ENCODE data around the gene BRD9. TPM values are rescaled to one million over a fixed set of nuclear protein-coding genes. Genes with fewer than 3 reads are reported as not detected.

The BRD9 gene
- total RNA-seq, 6 experiments from 2014 or later, result 10.7 to 16.7 (median 13.8) TPM

DNA sequence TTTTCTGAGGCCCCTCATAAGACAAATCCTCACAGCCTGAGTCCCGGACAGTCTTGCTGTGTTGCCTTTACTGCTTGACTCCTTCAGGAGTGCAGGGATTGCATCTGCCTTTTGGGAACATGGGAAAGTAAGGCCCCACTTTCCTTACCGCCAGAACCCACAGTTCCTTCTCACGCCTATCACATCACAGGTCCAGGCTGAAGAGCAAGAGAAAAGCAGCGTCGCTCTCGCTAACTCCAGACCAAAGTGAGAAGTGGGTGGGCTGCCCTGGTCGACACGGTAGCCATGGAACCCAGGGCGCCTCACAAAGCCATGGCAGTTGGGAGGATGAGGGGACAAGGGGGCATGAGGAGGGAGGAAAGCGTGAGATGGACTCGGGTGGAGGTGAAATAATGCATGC lies 33.9 kb downstream of the BRD9 start:
- no peak overlapping the region for H3K4me3 ChIP-seq
- WGBS (ENCODE audit: insufficient coverage, low coverage, low lambda C conversion rate, missing lambda C conversion rate), result 93% methylated on average over 9 of the region's 11 CpGs
- DNase-seq (peak in 1 of 3 donors; percentile 6), ATAC-seq (no peak)
- TF ChIP-seq, protein P1, sequence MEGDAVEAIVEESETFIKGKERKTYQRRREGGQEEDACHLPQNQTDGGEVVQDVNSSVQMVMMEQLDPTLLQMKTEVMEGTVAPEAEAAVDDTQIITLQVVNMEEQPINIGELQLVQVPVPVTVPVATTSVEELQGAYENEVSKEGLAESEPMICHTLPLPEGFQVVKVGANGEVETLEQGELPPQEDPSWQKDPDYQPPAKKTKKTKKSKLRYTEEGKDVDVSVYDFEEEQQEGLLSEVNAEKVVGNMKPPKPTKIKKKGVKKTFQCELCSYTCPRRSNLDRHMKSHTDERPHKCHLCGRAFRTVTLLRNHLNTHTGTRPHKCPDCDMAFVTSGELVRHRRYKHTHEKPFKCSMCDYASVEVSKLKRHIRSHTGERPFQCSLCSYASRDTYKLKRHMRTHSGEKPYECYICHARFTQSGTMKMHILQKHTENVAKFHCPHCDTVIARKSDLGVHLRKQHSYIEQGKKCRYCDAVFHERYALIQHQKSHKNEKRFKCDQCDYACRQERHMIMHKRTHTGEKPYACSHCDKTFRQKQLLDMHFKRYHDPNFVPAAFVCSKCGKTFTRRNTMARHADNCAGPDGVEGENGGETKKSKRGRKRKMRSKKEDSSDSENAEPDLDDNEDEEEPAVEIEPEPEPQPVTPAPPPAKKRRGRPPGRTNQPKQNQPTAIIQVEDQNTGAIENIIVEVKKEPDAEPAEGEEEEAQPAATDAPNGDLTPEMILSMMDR (IDR thresholded peaks at IDR 0.05), result no peak
- no peak for TF ChIP-seq POLR2A (IDR thresholded peaks at IDR 0.05)
- peaks cover 0 to 5% (median 0%) of the 10 kb centered on the region in 4 donors for H3K36me3 ChIP-seq
- H3K4me1 ChIP-seq, result no peaks in the 10 kb centered on the region
- no peak overlapping the region for H3K27ac ChIP-seq
- no peaks in the 10 kb centered on the region for H3K9me3 ChIP-seq
- intact Hi-C loops (cut with DNase I), result no loop called here
- H3K27me3 ChIP-seq, result no peaks in the 10 kb centered on the region

DNA sequence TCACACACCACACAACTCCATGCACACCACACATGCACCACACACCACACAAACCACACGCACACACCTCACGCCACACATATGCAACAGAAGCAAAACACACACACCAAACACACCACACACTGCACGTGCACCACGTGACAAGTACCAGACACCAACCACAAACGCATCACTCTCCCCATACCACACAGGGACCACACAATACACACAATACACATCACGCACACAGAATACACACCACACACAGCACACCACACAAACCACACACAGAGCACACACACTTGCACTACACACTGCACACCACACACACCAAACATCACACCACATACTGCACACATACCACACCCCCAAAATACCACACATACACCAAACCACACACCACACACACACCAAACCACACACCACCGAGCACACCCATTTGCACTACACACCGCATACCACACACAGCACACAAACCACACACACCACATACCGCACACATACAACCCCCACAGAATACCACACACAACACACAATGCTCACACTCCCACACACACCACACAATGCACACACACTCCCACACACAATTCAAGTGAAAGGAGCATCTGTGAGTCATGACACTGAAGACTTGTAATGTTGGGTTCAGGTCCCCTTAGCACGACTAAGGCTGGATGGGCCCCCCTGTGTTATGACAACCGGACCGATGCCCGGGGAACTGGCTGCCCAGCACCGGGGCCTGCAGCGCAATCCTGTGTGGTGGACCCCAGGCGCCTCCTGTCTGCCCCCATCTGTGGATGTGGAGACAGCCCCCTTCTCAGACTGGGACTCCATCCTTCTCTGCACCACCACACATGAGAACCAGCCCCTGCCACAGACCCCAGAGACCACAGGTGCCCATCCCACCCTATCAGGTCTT lies 35.8 kb downstream of the BRD9 start:
- Histone ChIP-seq H3K36me3 (no peaks in the 10 kb centered on the region), H3K9me3 (no peaks in the 10 kb centered on the region), H3K27ac (no peak overlapping the region), H3K4me3 (no peak overlapping the region), H3K4me1 (no peaks in the 10 kb centered on the region), H3K27me3 (no peaks in the 10 kb centered on the region)
- WGBS (ENCODE audit: insufficient coverage, low coverage, low lambda C conversion rate, missing lambda C conversion rate), result 82% methylated on average over 10 of the region's 16 CpGs
- intact Hi-C loops (cut with DNase I), result no loop called here
- DNase-seq, result peak in 2 of 3 donors; percentile 11 to 30
- ATAC-seq, result peak in 1 of 4 donors; percentile 5
- no peak for TF ChIP-seq POLR2A (IDR thresholded peaks at IDR 0.05)
- TF ChIP-seq, protein P1 (IDR thresholded peaks at IDR 0.05), result no peak

DNA sequence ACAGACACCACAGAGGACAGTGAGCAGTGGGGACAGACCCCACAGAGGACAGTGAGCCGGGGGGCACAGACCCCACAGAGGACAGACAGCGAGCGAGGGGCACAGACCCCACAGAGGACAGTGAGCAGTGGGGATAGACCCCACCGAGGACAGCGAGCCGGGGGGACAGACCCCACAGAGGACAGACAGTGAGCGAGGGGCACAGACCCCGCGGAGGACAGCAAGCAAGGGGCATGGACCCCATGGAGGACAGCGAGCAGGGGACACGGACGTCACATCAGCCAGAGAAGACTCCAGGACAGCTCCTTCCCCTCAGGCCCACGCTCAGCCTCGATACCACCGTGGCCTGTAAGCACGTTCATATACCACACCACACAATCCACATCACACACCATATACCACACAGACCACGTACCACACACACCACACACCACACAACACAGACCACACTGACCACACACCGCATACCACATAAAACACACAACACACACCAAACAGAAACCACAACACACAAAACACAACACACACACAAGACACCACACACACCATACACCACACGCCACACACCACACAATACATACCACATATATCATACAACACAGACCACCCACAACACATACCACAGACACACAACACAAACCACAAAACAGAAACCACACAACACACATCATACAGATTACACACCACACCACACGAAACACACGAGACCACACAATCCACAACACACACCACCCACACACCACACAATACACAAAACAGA lies 36.6 kb downstream of the BRD9 start:
- intact Hi-C loops (cut with DNase I), result no loop called here
- ATAC-seq (peak in 1 of 4 donors; percentile 21), DNase-seq (peak in 2 of 3 donors; percentile 14 to 42)
- Histone ChIP-seq H3K4me1 (no peaks in the 10 kb centered on the region), H3K27me3 (no peaks in the 10 kb centered on the region), H3K36me3 (no peaks in the 10 kb centered on the region), H3K9me3 (no peaks in the 10 kb centered on the region), H3K4me3 (no peak overlapping the region), H3K27ac (no peak overlapping the region)
- WGBS (ENCODE audit: insufficient coverage, low coverage, low lambda C conversion rate, missing lambda C conversion rate), result 82% methylated on average over 5 of the region's 21 CpGs
- TF ChIP-seq POLR2A (IDR thresholded peaks at IDR 0.05), result no peak
- TF ChIP-seq, protein P1 (IDR thresholded peaks at IDR 0.05), result no peak

DNA sequence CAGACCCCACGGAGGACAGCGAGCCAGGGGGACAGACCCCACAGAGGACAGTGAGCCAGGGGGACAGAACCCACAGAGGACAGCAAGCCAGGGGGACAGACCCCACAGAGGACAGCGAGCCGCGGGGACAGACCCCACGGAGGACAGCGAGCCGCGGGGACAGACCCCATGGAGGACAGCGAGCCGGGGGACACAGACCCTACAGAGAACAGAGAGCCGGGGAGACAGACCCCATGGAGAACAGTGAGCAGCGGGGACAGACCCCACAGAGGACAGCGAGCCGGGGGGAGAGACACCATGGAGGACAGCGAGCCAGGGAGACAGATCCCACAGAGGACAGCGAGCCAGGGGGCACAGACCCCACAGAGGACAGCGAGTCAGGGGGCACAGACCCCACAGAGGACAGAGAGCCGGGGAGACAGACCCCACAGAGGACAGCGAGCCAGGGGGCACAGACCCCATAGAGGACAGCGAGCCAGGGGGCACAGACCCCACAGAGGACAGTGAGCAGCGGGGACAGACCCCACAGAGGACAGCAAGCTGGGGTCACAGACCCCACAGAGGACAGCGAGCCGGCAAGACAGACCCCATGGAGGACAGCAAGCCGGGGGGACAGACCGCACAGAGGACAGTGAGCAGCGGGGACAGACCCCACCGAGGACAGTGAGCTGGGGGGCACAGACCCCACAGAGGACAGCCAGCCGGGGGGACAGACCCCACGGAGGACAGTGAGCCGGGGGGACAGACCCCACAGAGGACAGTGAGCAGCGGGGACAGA lies 37.4 kb downstream of the BRD9 start:
- intact Hi-C loops (cut with DNase I), result no loop called here
- Histone ChIP-seq H3K4me3 (no peak overlapping the region), H3K27me3 (no peaks in the 10 kb centered on the region), H3K4me1 (no peaks in the 10 kb centered on the region), H3K9me3 (no peaks in the 10 kb centered on the region), H3K36me3 (no peaks in the 10 kb centered on the region), H3K27ac (no peak overlapping the region)
- no peak for TF ChIP-seq POLR2A (IDR thresholded peaks at IDR 0.05)
- TF ChIP-seq, protein P1 (IDR thresholded peaks at IDR 0.05), result no peak
- DNase-seq, result peak in 2 of 3 donors; percentile 11 to 36
- WGBS (ENCODE audit: insufficient coverage, low coverage, low lambda C conversion rate, missing lambda C conversion rate), result 79% methylated on average over 13 of the region's 32 CpGs
- ATAC-seq, result no peak

All from right lobe of liver (tissue), 6 donors.